GM12872 (cell line): ENCODE measurements around the gene STX1B.
A peak's percentile ranks its signal among the peaks of the same experiment; 100 is the strongest.

Experiments used
- TF ChIP-seq, protein P1 (sequence below): IDR thresholded peaks from 3 replicates; pipeline ENCODE4 v1.5.1; 2011; ENCODE audit warnings: low read depth, mild to moderate bottlenecking, low read length, moderate library complexity; ENCODE audit not compliant: insufficient read depth

STX1B gene

DNA sequence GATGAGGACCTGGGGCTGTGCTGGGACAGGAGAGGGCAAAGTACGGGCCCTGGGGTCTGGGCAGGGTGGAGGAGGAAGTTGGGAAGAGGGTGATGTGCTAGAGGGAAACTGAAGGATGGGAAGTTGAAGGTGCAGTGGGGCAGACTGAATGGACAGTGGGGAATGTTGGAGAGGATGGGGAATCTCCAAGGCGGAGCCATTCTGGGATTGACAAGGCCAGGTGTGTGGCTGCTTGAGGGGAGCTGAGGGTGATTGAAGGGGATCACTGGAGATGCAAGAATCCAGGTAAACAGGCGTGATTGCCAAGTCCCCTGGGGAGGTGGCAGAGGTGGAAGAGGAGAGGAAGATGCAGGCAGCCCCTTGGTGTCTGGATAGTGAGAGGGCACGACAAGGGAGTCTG lies 34.0 kb downstream of the STX1B start:
- TF ChIP-seq, protein P1, sequence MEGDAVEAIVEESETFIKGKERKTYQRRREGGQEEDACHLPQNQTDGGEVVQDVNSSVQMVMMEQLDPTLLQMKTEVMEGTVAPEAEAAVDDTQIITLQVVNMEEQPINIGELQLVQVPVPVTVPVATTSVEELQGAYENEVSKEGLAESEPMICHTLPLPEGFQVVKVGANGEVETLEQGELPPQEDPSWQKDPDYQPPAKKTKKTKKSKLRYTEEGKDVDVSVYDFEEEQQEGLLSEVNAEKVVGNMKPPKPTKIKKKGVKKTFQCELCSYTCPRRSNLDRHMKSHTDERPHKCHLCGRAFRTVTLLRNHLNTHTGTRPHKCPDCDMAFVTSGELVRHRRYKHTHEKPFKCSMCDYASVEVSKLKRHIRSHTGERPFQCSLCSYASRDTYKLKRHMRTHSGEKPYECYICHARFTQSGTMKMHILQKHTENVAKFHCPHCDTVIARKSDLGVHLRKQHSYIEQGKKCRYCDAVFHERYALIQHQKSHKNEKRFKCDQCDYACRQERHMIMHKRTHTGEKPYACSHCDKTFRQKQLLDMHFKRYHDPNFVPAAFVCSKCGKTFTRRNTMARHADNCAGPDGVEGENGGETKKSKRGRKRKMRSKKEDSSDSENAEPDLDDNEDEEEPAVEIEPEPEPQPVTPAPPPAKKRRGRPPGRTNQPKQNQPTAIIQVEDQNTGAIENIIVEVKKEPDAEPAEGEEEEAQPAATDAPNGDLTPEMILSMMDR = no peak

DNA sequence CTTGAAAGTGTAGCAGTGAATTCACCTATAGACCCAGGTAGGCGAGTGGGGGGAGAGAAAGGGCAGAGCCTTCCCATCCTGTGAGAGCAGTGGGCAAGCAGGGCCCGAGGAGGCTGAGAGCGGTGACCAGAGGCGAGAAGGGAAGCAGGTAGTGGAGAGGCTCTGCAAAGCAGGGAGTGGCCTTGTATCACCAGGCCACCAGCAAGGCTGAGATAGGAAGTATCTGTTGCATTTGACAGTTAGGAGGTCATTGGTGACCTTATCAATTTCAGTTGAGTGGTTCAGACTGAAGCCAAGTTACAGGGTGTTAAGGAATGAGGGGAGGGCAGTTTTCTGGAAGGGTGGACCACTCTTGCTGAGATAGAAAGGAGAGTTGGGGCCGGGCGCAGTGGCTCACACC lies 36.1 kb downstream of the STX1B start:
- TF ChIP-seq, protein P1 = no peak

DNA sequence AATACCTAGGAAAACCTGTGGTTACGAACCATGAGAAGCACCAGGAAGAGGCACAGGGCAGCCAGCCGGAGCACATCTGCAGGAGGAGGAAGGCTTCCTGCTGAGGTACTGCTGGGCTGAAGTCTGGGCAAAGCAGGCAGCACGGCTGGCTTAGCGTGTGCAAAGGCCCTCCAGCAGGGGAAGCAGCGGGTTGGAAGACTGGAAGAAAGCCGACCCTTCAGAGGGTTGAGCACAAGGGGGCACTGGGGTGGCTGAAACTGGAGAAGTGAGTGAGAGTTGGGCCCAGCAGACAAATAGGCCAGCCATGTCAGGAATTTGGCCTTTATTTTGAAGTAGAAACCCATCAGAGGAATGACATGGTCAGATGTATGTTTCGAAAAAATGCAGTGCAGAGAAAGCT lies 37.6 kb downstream of the STX1B start:
- TF ChIP-seq, protein P1 = 0 out of 3 replicates have a peak, but pooled peaks have one; percentile 22

DNA sequence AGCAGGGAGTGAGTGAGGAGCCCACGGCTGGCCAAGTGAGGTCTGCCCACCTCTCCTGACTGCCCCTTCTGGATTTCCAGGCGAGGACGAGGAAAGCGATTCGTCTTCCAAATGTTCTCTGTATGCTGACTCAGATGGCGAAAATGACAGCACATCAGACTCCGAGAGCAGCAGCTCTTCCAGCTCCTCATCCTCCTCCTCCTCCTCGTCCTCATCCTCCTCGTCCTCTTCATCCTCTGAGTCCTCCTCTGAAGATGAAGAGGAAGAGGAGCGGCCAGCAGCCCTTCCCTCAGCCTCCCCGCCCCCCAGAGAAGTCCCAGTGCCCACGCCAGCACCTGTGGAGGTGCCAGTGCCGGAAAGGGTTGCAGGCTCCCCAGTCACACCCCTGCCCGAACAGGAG lies 39.1 kb downstream of the STX1B start:
- TF ChIP-seq, protein P1 = no peak

DNA sequence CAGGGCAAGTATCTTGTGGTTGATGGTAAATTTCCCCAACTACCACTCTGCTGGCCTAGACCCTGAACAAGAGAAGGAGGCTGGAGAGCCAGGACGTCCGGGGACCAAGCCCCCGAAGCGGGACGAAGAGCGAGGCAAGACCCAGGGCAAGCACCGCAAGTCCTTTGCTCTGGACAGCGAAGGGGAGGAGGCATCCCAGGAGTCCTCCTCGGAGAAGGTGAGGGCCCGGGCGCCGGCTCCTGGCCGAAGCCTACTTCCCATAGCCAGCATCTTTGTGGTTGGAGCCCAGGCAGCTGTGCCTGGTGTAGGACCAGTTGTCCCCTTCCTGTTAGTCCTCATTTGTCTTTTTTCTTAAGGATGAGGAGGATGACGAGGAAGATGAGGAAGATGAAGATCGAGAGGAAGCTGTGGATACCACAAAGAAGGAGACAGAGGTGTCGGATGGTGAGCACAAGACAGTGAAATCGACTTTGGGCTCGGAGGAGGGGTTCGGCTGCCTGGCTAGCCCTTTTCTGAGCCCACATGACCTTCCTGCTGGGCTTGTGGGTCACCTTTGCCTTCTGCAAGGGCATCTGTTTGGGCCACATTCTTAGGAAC lies 41.1 kb downstream of the STX1B start:
- TF ChIP-seq, protein P1 = no peak

DNA sequence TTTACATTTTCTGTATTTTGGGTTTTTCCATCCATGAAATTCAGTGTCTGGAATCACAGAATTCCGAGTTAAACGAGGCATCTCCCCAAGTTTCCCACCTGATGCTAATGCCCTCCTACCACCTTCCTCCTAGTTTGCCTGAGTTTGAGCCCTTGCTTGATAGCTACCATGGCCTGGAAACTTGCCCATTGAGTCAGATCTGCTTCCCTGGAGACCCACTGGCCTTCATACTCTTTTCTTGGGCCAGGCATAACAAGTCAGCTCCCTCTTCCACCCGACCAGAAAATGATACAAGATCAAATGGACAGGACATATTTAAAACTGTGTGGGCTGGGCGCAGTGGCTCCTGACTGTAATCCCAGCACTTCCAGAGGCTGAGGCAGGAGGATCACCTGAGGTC lies 42.6 kb downstream of the STX1B start:
- TF ChIP-seq, protein P1 = no peak

DNA sequence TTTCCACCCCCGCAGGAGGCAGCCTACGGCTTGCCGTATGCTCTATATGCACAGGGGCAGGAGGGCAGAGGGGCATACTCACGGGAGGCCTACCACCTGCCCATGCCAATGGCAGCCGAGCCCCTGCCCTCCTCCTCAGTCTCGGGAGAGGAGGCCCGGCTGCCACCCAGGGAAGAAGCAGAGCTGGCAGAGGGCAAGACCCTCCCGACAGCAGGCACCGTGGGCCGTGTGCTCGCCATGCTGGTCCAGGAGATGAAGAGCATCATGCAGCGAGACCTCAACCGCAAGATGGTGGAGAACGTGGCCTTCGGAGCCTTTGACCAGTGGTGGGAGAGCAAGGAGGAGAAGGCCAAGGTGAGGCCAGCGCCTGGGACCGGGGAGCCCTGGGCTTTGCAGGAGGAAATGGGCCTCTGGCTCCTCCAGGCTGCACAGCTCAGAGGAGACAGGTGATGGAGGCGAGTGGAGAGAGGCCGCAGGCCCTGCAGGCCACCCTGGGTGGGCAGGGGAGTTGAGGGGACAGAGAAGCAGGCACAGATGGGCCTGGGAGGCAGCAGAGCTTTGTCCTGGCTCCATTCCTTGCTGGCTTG lies 44.3 kb downstream of the STX1B start:
- TF ChIP-seq, protein P1 = no peak
